ENCODE measurements around the gene ENHO.

GRCh38 chr9:34555500-34555899, 32.7 kb upstream of the ENHO start:
- TF ChIP-seq EZH2phosphoT487 (IDR thresholded peaks at IDR 0.05; ENCODE audit: insufficient read depth, low read depth) (no peak), EZH2 (IDR thresholded peaks at IDR 0.05; ENCODE audit: insufficient read depth, poor library complexity, severe bottlenecking) (no peak)

Measured in GM23248 (cell line).